Measurements from ENCODE around the gene SLC35D1.

GRCh38 chr1:67041841-67042503 lies 12.0 kb downstream of the SLC35D1 start:
- TF ChIP-seq BHLHE40 (IDR thresholded peaks at IDR 0.05; ENCODE audit: borderline replicate concordance) = no peak
- no peak for TF ChIP-seq NFRKB (IDR thresholded peaks at IDR 0.05)
- no peak for TF ChIP-seq FOXA1 (IDR thresholded peaks at IDR 0.05)
- no peak for TF ChIP-seq SUZ12 (IDR thresholded peaks at IDR 0.05)
- no peak for TF ChIP-seq TARDBP (IDR thresholded peaks at IDR 0.05)
- no peak for TF ChIP-seq ELF4 (IDR thresholded peaks at IDR 0.05)
- TF ChIP-seq SP1 (IDR thresholded peaks at IDR 0.05) = no peak
- no peak for TF ChIP-seq PKNOX1 (IDR thresholded peaks at IDR 0.05)
- no peak for TF ChIP-seq L3MBTL2 (conservative IDR thresholded peaks at IDR 0.05)
